ENCODE data around the gene PLXNA2.

- TF ChIP-seq CTCF (IDR thresholded peaks at IDR 0.05) (no peak), POLR2A (IDR thresholded peaks at IDR 0.05) (no peak)
Measured at GRCh38 chr1:208212893-208213292, 31.3 kb downstream of the PLXNA2 start.
